HepG2 (cell line): ENCODE data around the gene MTARC1. TPM values are rescaled to one million over a fixed set of nuclear protein-coding genes. Genes with fewer than 3 reads are reported as not detected.
A peak's percentile ranks its signal among the peaks of the same experiment; 100 is the strongest.

Source experiments
- BRCA1 ChIP-seq: sonication (generic); formaldehyde crosslinking; IDR thresholded peaks from 2 replicates; pipeline ENCODE4 v1.4.0; 2020; ENCODE audit warnings: missing genetic modification reagents
- CBX1 ChIP-seq: IDR thresholded peaks from one replicate; pipeline ENCODE4 v1.6.1; 2016; ENCODE audit warnings: antibody characterized with exemption, low read depth
- EHMT2 ChIP-seq: fragments of 200-600 bp; sonication (generic); IDR thresholded peaks from 2 replicates; pipeline ENCODE4 v1.7.0; 2017; ENCODE audit warnings: antibody characterized with exemption, low read depth, low read length, borderline replicate concordance
- FOXO1 ChIP-seq: sonication (generic); formaldehyde crosslinking; IDR thresholded peaks from 2 replicates; pipeline ENCODE4 v1.4.0; 2020; ENCODE audit warnings: missing genetic modification reagents
- GABPA ChIP-seq, 2 experiments: IDR thresholded peaks; 2 replicates each; pipeline ENCODE4 v1.6.1; 2011 to 2016; ENCODE audit warnings: low read depth in 2 of 2, low read length in 1 of 2, missing biosample characterization in 1 of 2, missing genetic modification characterization in 1 of 2
- HMG20B ChIP-seq: conservative IDR thresholded peaks from 2 replicates; pipeline ENCODE4 v1.6.1; 2016; ENCODE audit warnings: missing genetic modification reagents, missing compliant biosample characterization
- HNRNPUL1 ChIP-seq: fragments of 200-400 bp; formaldehyde crosslinking; IDR thresholded peaks from 2 replicates; pipeline ENCODE4 v1.6.1; 2017; ENCODE audit warnings: low read depth, mild to moderate bottlenecking, low read length, moderate library complexity
- IRF2 ChIP-seq: IDR thresholded peaks from 2 replicates; pipeline ENCODE4 v1.6.1; 2018; ENCODE audit warnings: missing genetic modification reagents, missing compliant biosample characterization
- JUND ChIP-seq: sonication (generic); formaldehyde crosslinking; IDR thresholded peaks from 2 replicates; pipeline ENCODE4 v1.8.0; 2022; ENCODE audit warnings: mild to moderate bottlenecking, missing genetic modification reagents
- KAT8 ChIP-seq: IDR thresholded peaks from 2 replicates; pipeline ENCODE4 v1.6.1; 2016; ENCODE audit warnings: missing genetic modification reagents, missing compliant biosample characterization
- KDM1A ChIP-seq: IDR thresholded peaks from 2 replicates; pipeline ENCODE4 v1.6.1; 2016; ENCODE audit warnings: missing compliant biosample characterization
- KDM5B ChIP-seq: sonication (generic); formaldehyde crosslinking; IDR thresholded peaks from 2 replicates; pipeline ENCODE4 v1.4.0; 2020; ENCODE audit warnings: missing genetic modification reagents, mild to moderate bottlenecking, borderline replicate concordance
- MIER2 ChIP-seq: IDR thresholded peaks from 2 replicates; pipeline ENCODE4 v1.6.1; 2016; ENCODE audit warnings: missing biosample characterization, missing genetic modification reagents
- ONECUT2 ChIP-seq: sonication (generic); formaldehyde crosslinking; IDR thresholded peaks from 2 replicates; pipeline ENCODE4 v1.4.0; 2020; ENCODE audit warnings: missing genetic modification reagents
- SMAD1 ChIP-seq: sonication (generic); formaldehyde crosslinking; IDR thresholded peaks from 2 replicates; pipeline ENCODE4 v1.4.0; 2020; ENCODE audit warnings: missing genetic modification reagents, low read depth, mild to moderate bottlenecking, borderline replicate concordance
- STAT5B ChIP-seq: sonication (generic); formaldehyde crosslinking; IDR thresholded peaks from 2 replicates; pipeline ENCODE4 v1.4.0; 2020; ENCODE audit warnings: missing genetic modification reagents
- TEAD3 ChIP-seq: optimal IDR thresholded peaks from 2 replicates; pipeline ENCODE3; 2016; ENCODE audit warnings: borderline replicate concordance
- THAP11 ChIP-seq: IDR thresholded peaks from 2 replicates; pipeline ENCODE4 v1.6.1; 2016; ENCODE audit warnings: missing biosample characterization, missing genetic modification reagents
- U2AF2 ChIP-seq: fragments of 200-400 bp; formaldehyde crosslinking; IDR thresholded peaks from 2 replicates; pipeline ENCODE4 v1.6.1; 2017; ENCODE audit warnings: low read depth, mild to moderate bottlenecking, low read length
- ZBTB8A ChIP-seq: sonication (generic); formaldehyde crosslinking; IDR thresholded peaks from 2 replicates; pipeline ENCODE4 v1.4.0; 2020; ENCODE audit warnings: mild to moderate bottlenecking, low read depth, missing genetic modification reagents, borderline replicate concordance
- ZMYM3 ChIP-seq: sonication (generic); formaldehyde crosslinking; IDR thresholded peaks from 2 replicates; pipeline ENCODE4 v1.5.1; 2020; ENCODE audit warnings: mild to moderate bottlenecking, missing genetic modification reagents
- ZNF441 ChIP-seq: sonication (generic); formaldehyde crosslinking; IDR thresholded peaks from 2 replicates; pipeline ENCODE4 v1.7.0; 2021; ENCODE audit warnings: missing genetic modification reagents, borderline replicate concordance
- ZNF496 ChIP-seq: sonication (generic); formaldehyde crosslinking; IDR thresholded peaks from 2 replicates; pipeline ENCODE4 v1.8.1; 2023; ENCODE audit warnings: mild to moderate bottlenecking, moderate library complexity, missing genetic modification reagents; ENCODE audit not compliant: insufficient replicate concordance
- ZNF510 ChIP-seq: sonication (generic); formaldehyde crosslinking; IDR thresholded peaks from 2 replicates; pipeline ENCODE4 v1.4.0; 2020; ENCODE audit warnings: low read depth, mild to moderate bottlenecking, missing genetic modification reagents
- ZNF7 ChIP-seq: IDR thresholded peaks from 2 replicates; pipeline ENCODE4 v1.6.1; 2016; ENCODE audit warnings: missing biosample characterization, missing genetic modification reagents
- ZSCAN25 ChIP-seq: sonication (generic); formaldehyde crosslinking; IDR thresholded peaks from 2 replicates; pipeline ENCODE4 v1.8.0; 2022; ENCODE audit warnings: mild to moderate bottlenecking, missing genetic modification reagents
- polyA plus RNA-seq, 8 experiments: library from polyadenylated mRNA; depleted of rRNA in 3 of 8; stranded (reverse) in 7 of 8; unstranded in 1 of 8; fragments of >200 nt; fragmentation: Illumina TruSeq in 4 of 8; extraction: Trizol in 4 of 8; gene quantifications; 2 replicates each; pipeline versions ENCODE4 v1.2.1 to v1.2.3, GENCODE V29; 2011 to 2016; ENCODE audit warnings: low read depth in 4 of 8, missing spikeins in 1 of 8, mixed read lengths in 1 of 8; ENCODE audit not compliant: insufficient read depth in 1 of 8
- total RNA-seq, 5 experiments: library from RNA; depleted of rRNA; stranded (reverse); fragments of >200 nt; fragmentation: Illumina TruSeq; extraction: Trizol; gene quantifications; 2 replicates each; pipeline ENCODE4 v1.2.3, GENCODE V29; 2016; ENCODE audit warnings: low read depth in 1 of 5
- TF ChIP-seq, protein P1 (sequence below): sonication (generic); formaldehyde crosslinking; IDR thresholded peaks from 2 replicates; pipeline ENCODE4 v1.4.0; 2020; ENCODE audit warnings: missing genetic modification reagents
- TF ChIP-seq, protein P2 (sequence below): sonication (generic); formaldehyde crosslinking; IDR thresholded peaks from 2 replicates; pipeline ENCODE4 v1.4.0; 2020; ENCODE audit warnings: missing genetic modification reagents, borderline replicate concordance
- TF ChIP-seq, protein P3 (sequence below): sonication (generic); formaldehyde crosslinking; conservative IDR thresholded peaks from 2 replicates; pipeline ENCODE4 v1.4.0; 2020; ENCODE audit warnings: missing genetic modification reagents

The MTARC1 gene
- total and polyA plus RNA-seq, 2 of the 13 experiments (the other 11 are each of a cell fraction or from before 2014, with no cell fraction given): 19.4 to 106 TPM

DNA sequence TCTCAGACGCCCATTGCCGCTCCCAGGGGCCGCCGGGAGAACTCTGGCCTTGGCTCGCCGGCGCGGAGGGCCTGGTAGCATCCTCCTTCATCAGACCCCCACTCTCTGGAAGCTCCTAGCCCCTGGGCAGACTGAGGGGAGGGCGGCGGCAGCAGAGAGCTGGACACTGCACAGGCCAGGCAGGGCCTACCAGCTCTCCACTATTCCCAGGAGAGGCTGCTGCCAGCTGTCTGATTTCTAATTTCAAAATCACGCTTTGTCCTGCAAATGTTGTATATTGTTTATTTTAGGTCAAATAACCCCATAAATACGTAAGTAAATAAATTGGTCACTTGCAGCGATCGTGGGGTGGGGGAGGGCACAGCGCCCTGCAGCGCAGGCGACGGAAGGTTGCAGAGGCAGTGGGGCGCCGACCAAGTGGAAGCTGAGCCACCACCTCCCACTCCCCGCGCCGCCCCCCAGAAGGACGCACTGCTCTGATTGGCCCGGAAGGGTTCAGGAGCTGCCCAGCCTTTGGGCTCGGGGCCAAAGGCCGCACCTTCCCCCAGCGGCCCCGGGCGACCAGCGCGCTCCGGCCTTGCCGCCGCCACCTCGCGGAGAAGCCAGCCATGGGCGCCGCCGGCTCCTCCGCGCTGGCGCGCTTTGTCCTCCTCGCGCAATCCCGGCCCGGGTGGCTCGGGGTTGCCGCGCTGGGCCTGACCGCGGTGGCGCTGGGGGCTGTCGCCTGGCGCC is at the start of gene MTARC1 (continued):
- peak; percentile 35; the same call in 1 of the 2 replicates for TF ChIP-seq KDM5B
- TF ChIP-seq JUND (CRISPR knock-in tag): no peak
- TF ChIP-seq MIER2: 0 out of 2 replicates have a peak, but pooled peaks have one; percentile 14
- no peak for TF ChIP-seq TEAD3 (CRISPR knock-in tag)
- TF ChIP-seq, protein P1, sequence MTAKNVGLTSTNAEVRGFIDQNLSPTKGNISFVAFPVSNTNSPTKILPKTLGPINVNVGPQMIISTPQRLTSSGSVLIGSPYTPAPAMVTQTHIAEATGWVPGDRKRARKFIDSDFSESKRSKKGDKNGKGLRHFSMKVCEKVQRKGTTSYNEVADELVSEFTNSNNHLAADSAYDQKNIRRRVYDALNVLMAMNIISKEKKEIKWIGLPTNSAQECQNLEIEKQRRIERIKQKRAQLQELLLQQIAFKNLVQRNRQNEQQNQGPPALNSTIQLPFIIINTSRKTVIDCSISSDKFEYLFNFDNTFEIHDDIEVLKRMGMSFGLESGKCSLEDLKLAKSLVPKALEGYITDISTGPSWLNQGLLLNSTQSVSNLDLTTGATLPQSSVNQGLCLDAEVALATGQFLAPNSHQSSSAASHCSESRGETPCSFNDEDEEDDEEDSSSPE (CRISPR knock-in tag): peak; percentile 19; the same call in 1 of the 2 replicates
- no peak for TF ChIP-seq BRCA1 (CRISPR knock-in tag)
- TF ChIP-seq ZNF441 (CRISPR knock-in tag): no peak
- TF ChIP-seq ZMYM3 (CRISPR knock-in tag): no peak
- TF ChIP-seq, protein P2, sequence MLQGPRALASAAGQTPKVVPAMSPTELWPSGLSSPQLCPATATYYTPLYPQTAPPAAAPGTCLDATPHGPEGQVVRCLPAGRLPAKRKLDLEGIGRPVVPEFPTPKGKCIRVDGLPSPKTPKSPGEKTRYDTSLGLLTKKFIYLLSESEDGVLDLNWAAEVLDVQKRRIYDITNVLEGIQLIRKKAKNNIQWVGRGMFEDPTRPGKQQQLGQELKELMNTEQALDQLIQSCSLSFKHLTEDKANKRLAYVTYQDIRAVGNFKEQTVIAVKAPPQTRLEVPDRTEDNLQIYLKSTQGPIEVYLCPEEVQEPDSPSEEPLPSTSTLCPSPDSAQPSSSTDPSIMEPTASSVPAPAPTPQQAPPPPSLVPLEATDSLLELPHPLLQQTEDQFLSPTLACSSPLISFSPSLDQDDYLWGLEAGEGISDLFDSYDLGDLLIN (CRISPR knock-in tag): no peak; the same call in 1 of the 2 replicates
- no peak for TF ChIP-seq STAT5B (CRISPR knock-in tag)
- TF ChIP-seq ONECUT2 (CRISPR knock-in tag): no peak
- TF ChIP-seq U2AF2: no peak
- TF ChIP-seq ZBTB8A: no peak
- TF ChIP-seq EHMT2: no peak
- peak; percentile 60; the same call in 1 of the 2 replicates for TF ChIP-seq ZNF510
- no peak for TF ChIP-seq HMG20B (CRISPR knock-in tag)
- TF ChIP-seq KAT8 (CRISPR knock-in tag): peak; percentile 64; the same call in 1 of the 2 replicates
- TF ChIP-seq KDM1A (CRISPR knock-in tag): no peak
- no peak; the same call in 1 of the 2 replicates for TF ChIP-seq ZSCAN25 (CRISPR knock-in tag)
- TF ChIP-seq FOXO1 (CRISPR knock-in tag): peak; percentile 26; the same call in 1 of the 2 replicates
- TF ChIP-seq ZNF7: no peak
- TF ChIP-seq THAP11: peak; percentile 53; the same call in 1 of the 2 replicates
- 0 out of 2 replicates have a peak, but pooled peaks have one; percentile 55 for TF ChIP-seq IRF2 (CRISPR knock-in tag)
- no peak for TF ChIP-seq GABPA (IDR thresholded peaks at IDR 0.05; ENCODE audit: low read depth, low read length)
- no peak for TF ChIP-seq GABPA (CRISPR knock-in tag; IDR thresholded peaks at IDR 0.05; ENCODE audit: low read depth)
- peak; percentile 79; the same call in 1 of the 2 replicates for TF ChIP-seq SMAD1 (CRISPR knock-in tag)
- no peak for TF ChIP-seq CBX1
- TF ChIP-seq ZNF496: no peak
- TF ChIP-seq HNRNPUL1: no peak
- TF ChIP-seq, protein P3, sequence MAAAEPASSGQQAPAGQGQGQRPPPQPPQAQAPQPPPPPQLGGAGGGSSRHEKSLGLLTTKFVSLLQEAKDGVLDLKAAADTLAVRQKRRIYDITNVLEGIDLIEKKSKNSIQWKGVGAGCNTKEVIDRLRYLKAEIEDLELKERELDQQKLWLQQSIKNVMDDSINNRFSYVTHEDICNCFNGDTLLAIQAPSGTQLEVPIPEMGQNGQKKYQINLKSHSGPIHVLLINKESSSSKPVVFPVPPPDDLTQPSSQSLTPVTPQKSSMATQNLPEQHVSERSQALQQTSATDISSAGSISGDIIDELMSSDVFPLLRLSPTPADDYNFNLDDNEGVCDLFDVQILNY (CRISPR knock-in tag): no peak
